Medulla oblongata (tissue), 1 donor: Measurements from ENCODE around the gene SPATA6.

Source experiments
- DNase-seq: peaks from one replicate; pipeline ENCODE4 v3.0.0-alpha.2; 2015; ENCODE audit errors: extremely low spot score

Gene SPATA6

GRCh38 chr1:48251821-48252220, 220.2 kb downstream of the SPATA6 start:
- DNase-seq = no peak

DNA sequence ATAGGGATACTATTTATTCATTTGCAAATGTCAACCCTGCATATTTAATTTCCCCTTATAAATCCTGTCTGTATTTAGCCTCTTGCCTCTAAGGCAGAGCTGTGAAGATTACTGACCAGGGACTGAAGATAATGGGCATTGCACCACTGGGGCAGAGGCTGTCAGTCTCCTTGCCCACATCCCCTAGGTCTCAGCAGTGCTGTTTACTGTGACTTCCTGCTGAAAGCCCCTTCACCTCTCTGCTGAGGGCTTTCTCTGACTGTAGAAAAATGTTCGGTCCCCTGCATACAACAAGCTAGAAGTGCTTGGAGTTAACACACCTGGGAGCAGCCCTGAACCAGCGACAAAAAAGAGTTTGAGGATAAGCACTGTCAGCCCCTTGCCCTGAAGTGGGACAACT, 220.7 kb downstream of the SPATA6 start:
- DNase-seq = no peak

DNA sequence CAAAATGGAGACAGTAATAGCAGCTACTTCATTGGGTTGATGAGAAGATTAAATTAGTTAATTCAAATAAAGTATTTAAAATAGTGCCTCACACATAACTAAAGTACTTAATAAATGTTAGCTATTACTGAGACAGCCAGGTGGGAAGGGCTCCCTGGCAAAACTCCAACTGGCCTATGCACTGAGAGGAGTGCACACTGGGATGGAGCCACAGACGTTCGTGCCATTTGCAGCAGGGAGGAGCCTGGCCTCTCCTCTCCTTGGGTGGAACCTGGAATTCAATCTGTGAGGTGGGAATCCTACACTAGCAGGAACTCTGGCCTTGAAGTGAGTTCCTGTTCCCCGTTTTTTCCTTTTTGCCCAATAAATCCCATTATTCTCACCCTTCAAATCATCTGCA, 221.4 kb downstream of the SPATA6 start:
- no peak for DNase-seq

DNA sequence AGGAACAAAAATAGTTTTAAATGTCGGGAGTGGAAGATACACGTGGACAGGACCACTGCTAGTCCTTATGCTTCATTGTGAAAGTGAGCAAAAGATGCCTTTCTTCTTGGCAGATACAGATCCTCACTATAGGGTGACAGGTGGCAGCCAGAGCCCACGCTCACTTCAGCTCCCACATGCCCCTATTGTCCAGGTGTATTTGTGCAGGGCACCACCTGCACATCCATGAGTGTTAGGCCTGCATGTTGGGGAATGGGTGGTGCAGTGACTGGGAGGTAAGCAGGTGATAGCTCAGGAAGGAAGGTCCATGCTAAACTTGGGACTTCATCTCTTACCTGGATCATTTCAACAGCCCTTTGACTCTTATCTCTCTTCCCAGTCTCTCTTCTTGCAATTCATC, 222.1 kb downstream of the SPATA6 start:
- DNase-seq = no peak

DNA sequence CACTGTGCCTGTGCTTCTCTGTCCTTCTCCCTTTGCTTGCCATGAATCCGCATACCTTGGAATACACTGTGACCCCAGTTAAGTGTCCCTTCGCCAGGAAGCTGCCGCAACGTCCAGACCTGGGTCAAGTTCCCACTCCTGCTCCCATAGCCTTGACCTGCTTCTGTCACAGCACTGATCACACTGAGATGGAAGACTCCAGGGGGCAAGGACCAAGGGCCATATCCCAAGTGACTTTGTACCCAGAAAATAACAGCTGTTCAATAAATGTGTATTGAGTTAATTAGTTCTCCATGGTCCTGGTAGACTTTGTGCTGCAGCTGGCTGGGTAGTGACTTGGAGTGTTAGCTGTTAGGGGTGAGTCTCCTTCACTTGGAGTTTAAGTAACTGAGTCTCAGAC, 223.6 kb downstream of the SPATA6 start:
- no peak for DNase-seq

DNA sequence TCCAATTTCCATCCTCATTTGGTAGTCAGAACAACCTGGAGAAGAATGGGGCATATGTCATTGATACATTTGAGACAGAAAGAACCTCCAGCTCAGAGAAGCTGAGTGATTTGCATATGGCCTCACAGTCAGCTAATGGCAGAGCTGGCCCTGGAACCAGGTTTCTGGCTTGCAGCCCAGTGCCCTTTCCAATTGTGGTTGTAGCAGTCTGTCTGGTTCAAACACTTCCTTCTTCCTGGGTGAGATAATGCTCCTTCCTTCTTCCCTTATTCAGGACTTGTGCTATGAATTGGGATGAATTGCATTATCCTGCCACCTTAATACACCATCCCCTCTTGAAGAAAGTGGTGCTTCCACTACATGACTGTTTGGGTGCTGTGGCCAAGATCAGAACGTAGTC, 225.3 kb downstream of the SPATA6 start:
- peak; percentile 59 for DNase-seq
